Left colon (tissue), 2 donors: ENCODE measurements around the gene PMIS2. TPM values are rescaled to one million over a fixed set of nuclear protein-coding genes. Genes with fewer than 3 reads are reported as not detected.
"Not testable (repeated sequence)": the region's sequence is repeated elsewhere in the genome, so short reads cannot be mapped to it uniquely, and the experiment has no call there.

ENCODE experiments used
- ATAC-seq: fragments of 200-7000 bp; cut with Tn5 transposase; one replicate; pipeline ENCODE4 v1.9.1; 2020; ENCODE audit warnings: mild to moderate bottlenecking, moderate library complexity
- DNase-seq, 2 donors: peaks; one replicate each; pipeline ENCODE4 v3.0.0-alpha.2; 2020
- intact Hi-C, 2 donors: fragments of 100-400 bp; cut with DNase I in 1 of 2; cut with micrococcal nuclease in 1 of 2; formaldehyde crosslinking; loops; one replicate each; pipeline versions ENCODE4 v1.11.2 to v1.14.0; 2022; cut with DNase I, micrococcal nuclease
- total RNA-seq, 2 donors: library from RNA; stranded (reverse); fragmentation: NEBNext Ultra II Directional; extraction: Animal tissue kit (Norgen Biotek cat#: 25700); gene quantifications; one replicate each; pipeline ENCODE4 v1.2.1, GENCODE V29; 2021
- donor health status: DM: no; HTN: no; CAD: no.
- donor health status: DM: yes; HTN: yes; CAD: no.

Gene PMIS2
- total RNA-seq, 2 donors from 2014 or later = not detected

DNA sequence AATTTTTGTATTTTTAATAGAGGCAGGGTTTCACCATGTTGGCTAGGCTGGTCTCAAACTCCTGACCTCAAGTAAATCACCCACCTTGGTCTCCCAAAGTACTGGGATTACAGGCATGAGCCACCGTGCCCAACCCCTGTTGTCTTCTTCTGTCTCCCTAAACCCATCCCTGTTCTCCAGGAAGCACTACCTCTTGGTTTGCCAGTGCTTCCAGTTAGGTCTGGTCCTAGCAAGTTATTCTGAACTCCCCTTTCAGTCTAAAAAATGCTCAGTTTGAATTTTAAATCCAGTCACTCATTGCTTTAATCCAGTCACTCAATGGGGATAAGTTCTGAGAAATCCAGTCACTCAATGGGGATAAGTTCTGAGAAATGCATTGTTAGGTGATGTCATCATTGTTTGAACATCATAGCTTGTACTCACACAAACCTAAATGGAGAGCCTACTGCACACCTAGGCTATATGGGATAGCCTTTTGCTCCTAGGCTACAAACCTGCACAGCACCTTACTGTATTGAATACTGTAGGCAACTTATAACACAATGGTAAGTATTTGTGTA is 14.5 kb upstream of the PMIS2 start:
- DNase-seq = no peak
- ATAC-seq = no peak
- intact Hi-C loops = no loop called here

DNA sequence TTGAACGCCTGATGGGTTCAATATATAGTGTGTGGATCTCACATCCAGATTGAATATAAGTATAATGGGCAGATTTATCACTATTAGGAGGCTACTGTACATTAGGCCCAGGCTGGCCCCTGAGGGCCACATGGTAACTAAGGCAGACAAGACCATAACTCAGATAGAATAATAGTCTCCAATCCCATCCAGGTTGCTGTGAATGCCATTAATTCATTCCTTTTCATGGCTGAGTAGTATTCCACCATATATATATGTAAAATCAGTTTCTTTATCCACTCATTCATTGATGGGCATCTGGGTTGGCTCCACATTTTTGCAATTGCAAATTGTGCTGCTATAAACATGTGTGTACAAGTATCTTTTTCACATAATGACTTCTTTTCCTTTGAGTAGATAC is 8.1 kb upstream of the PMIS2 start:
- DNase-seq (no peak), ATAC-seq (no peak)
- intact Hi-C loops = no loop called here

GRCh38 chr19:35578707-35579106 is 7.3 kb upstream of the PMIS2 start:
- ATAC-seq = no peak
- intact Hi-C loops = no loop called here
- no peak for DNase-seq

DNA sequence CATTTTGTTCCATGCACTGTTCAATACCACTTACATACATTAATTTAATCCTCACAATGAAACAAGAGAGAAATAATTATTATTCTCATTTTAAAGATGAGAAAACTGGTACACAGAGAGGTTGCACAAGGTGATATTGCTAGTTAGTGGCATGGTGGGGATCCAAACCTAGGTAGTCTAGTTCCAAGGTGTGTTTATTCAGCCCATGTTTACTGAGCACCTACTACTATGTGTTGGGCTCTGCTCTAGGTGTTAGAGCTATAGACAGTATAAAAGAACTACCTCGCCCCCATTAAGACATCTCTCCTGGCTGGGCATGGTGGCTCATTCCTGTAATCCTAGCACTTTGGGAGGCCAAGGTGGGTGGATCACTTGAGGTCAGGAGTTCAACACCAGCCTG is 3.2 kb upstream of the PMIS2 start:
- ATAC-seq (no peak), DNase-seq (no peak)
- intact Hi-C loops = no loop called here

GRCh38 chr19:35587321-35587720 is 1.3 kb downstream of the PMIS2 start:
- no peak for DNase-seq
- ATAC-seq = no peak
- intact Hi-C loops = no loop called here

DNA sequence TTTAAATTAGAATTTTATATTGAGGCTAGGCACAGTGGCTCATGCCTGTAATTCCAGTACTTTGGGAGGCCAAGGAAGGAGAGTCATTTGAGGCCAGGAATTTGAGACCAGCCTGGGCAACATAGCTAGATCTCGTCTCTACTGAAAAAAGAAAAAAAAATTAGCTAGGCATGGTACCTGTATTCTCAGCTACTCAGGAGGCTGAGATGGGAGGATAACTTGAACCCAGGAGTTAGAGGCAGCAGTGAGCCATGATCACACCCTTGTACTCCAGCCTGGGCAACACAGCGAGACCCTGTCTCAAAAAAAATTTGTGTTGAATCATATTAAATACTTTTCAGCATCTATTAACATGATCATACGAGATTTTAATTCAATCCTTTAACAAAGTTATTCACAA is 4.9 kb downstream of the PMIS2 start:
- no peak for ATAC-seq
- DNase-seq = no peak
- intact Hi-C loops = no loop called here

- DNase-seq (no peak), ATAC-seq (no peak)
- intact Hi-C loops = no loop called here
Measured at GRCh38 chr19:35592226-35592625, 6.3 kb downstream of the PMIS2 start.

GRCh38 chr19:35595026-35595425 is 9.1 kb downstream of the PMIS2 start:
- ATAC-seq, DNase-seq, intact Hi-C loops: not testable (repeated sequence)

DNA sequence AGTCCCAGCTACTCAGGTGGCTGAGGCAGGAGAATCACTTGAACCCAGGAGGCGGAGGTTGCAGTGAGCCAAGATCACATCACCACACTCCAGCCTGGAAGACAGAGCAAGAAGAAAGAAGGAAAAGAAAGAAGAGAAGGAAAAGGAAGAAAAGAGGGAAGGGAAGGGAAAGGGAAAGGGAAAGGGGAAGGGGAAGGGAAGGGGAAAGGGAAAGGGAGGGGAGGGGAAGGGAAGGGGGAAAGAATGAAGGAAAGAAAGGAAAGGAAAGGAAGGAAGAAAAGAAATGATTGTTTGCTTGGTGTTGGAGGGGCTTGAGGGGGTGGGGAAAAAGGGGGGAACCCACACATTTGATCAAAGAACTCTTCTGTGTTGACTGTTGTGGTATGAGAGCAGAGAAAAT is 10.0 kb downstream of the PMIS2 start:
- ATAC-seq (no peak), DNase-seq (no peak)
- intact Hi-C loops = no loop called here

DNA sequence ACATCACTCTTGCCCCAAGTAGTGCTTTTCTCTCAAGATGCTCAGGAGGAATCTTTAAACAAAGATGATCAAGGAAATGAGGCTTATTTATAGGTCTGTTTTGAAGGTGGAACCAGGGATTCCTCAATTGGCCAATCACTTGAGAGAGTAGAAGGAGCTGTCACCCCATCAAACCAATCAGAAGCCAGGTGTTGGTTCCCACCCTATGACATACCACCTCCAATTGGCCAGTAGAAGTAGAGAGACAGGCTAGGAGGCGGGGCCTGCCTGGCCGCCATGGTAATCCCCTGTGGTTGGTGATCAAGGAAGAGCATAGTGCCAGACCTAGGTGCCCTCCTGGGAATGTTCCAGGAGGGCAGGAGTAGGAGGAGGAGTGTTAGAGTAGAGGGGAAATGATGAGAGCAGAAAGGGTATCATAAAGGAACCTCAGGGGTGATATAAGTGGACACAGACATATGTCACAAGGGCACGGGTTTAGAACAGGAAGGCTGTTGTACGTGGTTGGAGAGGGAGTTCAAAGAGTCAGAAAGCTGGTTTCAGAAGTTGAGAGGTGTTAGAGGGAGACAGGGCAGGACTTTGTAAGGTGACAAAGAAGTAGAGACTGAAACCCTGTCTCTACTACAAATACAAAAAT is 10.5 kb downstream of the PMIS2 start:
- intact Hi-C loops = no loop called here
- ATAC-seq (no peak), DNase-seq (no peak)

- intact Hi-C loops = no loop called here
- ATAC-seq = no peak
- DNase-seq = no peak
Measured at GRCh38 chr19:35601971-35602370, 16.0 kb downstream of the PMIS2 start.

GRCh38 chr19:35604436-35604835 is 18.5 kb downstream of the PMIS2 start:
- ATAC-seq, intact Hi-C loops: not testable (repeated sequence)

GRCh38 chr19:35607170-35607569 is 21.2 kb downstream of the PMIS2 start:
- ATAC-seq, intact Hi-C loops, DNase-seq: not testable (repeated sequence)

More at GRCh38 chr19:35604436-35604835, 18.5 kb downstream of the PMIS2 start:
- DNase-seq = not testable (repeated sequence)

DNA sequence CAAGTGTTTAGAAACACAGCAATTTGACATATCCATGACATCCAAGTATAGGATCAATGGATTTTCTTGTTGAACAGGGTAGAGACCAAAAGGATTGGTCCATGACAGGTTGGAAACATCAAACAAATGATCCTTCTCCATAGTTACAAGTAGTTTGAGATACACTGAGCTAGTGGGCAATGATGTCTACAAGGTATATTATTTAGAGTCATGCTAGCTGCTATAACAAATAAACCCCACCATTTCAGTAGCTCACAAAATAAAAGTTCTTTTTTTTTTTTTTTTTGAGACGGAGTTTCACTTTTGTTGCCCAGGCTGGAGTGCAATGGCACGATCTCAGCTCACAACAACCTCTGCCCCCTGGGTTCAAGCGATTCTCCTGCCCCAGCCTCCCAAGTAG is 21.7 kb downstream of the PMIS2 start:
- ATAC-seq = no peak
- no peak for DNase-seq
- intact Hi-C loops = no loop called here

- ATAC-seq = no peak
- intact Hi-C loops = no loop called here
- DNase-seq = no peak
Measured at GRCh38 chr19:35608251-35608650, 22.3 kb downstream of the PMIS2 start.

GRCh38 chr19:35609851-35610353 is 23.9 kb downstream of the PMIS2 start:
- intact Hi-C loops = no loop called here
- no peak for ATAC-seq
- DNase-seq = no peak

GRCh38 chr19:35612224-35612558 is 26.2 kb downstream of the PMIS2 start:
- intact Hi-C loops = no loop called here
- ATAC-seq (no peak), DNase-seq (no peak)

- DNase-seq (peak; percentile 88 to 95), ATAC-seq (peak; percentile 99)
- intact Hi-C loops = no loop called here
Measured at GRCh38 chr19:35612559-35613321, 26.8 kb downstream of the PMIS2 start, which contains the start of gene HAUS5. Gene HAUS5, plus strand, starts transcription at chr19:35612735. Its CDS starts 60 bp downstream, at chr19:35612795.

- intact Hi-C loops = no loop called here
- no peak for ATAC-seq
- DNase-seq = no peak
Measured at GRCh38 chr19:35613574-35613973, 27.6 kb downstream of the PMIS2 start.

DNA sequence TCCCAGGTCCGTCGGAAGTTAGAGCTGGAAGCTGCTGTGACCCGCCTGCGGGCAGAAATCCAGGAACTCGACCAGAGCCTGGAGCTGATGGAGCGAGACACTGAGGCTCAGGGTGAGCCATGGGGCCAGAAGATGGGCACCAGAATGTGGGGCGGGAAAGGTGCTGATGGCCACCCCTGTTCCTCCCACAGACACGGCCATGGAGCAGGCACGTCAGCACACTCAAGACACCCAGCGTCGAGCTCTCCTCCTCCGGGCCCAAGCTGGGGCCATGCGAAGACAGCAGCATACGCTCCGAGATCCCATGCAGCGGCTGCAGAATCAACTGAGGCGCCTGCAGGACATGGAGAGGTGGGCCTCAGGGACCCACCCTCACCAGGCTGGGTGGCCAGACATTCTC is 29.1 kb downstream of the PMIS2 start:
- DNase-seq = no peak
- no peak for ATAC-seq
- intact Hi-C loops = no loop called here
